Measurements from ENCODE around the gene GPALPP1. TPM values are rescaled to one million over a fixed set of nuclear protein-coding genes. Genes with fewer than 3 reads are reported as not detected.
A peak's percentile ranks its signal among the peaks of the same experiment; 100 is the strongest.

Gene GPALPP1
- total and polyA plus RNA-seq, 3 experiments from 2014 or later = 18.3 to 29.8 (median 26.6) TPM

DNA sequence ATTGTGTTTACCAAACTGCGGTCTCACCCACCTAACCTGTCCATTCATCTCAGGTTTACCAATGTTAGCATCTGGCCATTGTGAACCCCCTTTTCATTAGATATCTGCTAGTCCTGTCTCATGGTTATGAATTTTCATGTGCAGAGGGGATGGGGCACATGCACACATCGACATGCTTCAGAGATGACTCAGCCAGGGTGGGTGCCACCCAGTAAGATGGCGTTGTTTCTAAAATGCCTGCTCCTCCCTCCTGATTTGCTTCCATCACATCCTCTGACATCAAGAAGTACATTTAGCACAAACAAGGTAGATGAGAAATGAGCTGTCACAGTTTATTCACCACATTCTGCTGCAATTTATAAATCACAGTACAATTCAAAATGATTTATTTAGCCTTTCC is 51.3 kb downstream of the GPALPP1 start:
- Histone ChIP-seq H3K9me3 (ENCODE audit: low read length) (no peaks in the 10 kb centered on the region), H3K36me3 (ENCODE audit: insufficient read depth, low read length) (no peaks in the 10 kb centered on the region), H3K27me3 (ENCODE audit: insufficient read depth, low read length, poor library complexity, severe bottlenecking) (no peaks in the 10 kb centered on the region), H3K4me1 (ENCODE audit: insufficient read depth, low read length) (no peaks in the 10 kb centered on the region), H3K27ac (ENCODE audit: low read depth, low read length) (no peak overlapping the region), H3K4me3 (ENCODE audit: low read length) (no peak overlapping the region)
- Mint-ChIP-seq H3K36me3 (peaks cover 0 to 6% (median 4%) of the 10 kb centered on the region in 3 donors), H3K9me3 (no peaks in the 10 kb centered on the region), H3K4me1 (no peaks in the 10 kb centered on the region), H3K4me3 (no peak overlapping the region), H3K27ac (no peak overlapping the region), H3K27me3 (peaks cover 0 to 5% of the 10 kb centered on the region in 2 donors)
- DNase-seq = no peak
- CTCF ChIA-PET = no interaction called here
- POLR2A ChIA-PET = no interaction called here

DNA sequence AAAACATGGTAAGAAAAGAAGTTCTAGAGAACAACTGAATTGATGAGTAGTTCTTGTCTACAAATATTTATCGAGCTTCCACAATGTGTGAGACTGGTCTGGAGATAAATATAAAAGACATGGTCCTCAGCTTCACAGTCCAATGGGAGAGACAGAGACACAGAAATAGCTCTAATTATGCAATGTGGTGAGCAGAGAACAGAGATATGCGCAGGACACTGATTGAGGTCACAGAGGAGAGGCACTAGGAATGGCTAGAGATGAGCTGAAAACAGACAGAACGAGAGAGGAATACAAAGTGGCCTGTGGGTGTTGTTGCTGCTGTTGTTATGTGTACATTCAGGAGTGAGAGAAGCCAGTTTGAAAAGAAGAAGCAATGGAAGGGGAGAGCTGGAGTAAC is 53.2 kb downstream of the GPALPP1 start:
- no peaks in the 10 kb centered on the region for H3K4me1 ChIP-seq (ENCODE audit: insufficient read depth, low read length)
- CTCF ChIA-PET = interaction anchor here (1.4 to 1.7 kb wide), 2 partner anchors 265 to 269 kb away, joined by 4 read pairs; no protein-coding TSS in a partner anchor
- DNase-seq = no peak
- Mint-ChIP-seq H3K4me1 (peaks cover 5 to 6% (median 6%) of the 10 kb centered on the region in 3 donors), H3K4me3 (no peak overlapping the region), H3K27me3 (peaks cover 0 to 8% of the 10 kb centered on the region in 2 donors), H3K36me3 (peaks cover 0 to 4% (median 3%) of the 10 kb centered on the region in 3 donors), H3K27ac (no peak overlapping the region), H3K9me3 (no peaks in the 10 kb centered on the region)
- H3K27me3 ChIP-seq (ENCODE audit: insufficient read depth, low read length, poor library complexity, severe bottlenecking) = no peaks in the 10 kb centered on the region
- no peak overlapping the region for H3K4me3 ChIP-seq (ENCODE audit: low read length)
- no peaks in the 10 kb centered on the region for H3K36me3 ChIP-seq (ENCODE audit: insufficient read depth, low read length)
- H3K9me3 ChIP-seq (ENCODE audit: low read length) = no peaks in the 10 kb centered on the region
- no peak overlapping the region for H3K27ac ChIP-seq (ENCODE audit: low read depth, low read length)
- POLR2A ChIA-PET = no interaction called here

DNA sequence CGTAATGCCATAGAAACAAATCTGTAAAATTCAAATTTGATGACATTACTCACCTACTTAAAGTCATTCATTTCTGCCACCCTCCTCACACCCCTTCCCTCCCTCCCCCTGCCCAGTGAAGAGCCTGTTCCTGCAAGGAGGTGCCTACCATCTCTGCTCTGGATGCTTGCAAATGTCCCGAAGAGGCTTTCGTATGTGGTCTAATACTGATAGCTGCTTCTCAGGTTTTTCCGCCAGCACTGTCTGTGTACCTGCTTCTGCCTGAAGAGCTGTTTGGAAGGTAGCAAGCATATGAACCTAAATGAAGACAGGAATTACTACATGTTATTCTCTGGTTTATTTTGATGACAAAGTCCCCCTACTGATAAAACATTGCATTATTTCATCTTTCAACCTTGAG is 57.1 kb downstream of the GPALPP1 start:
- Histone ChIP-seq H3K4me1 (ENCODE audit: insufficient read depth, low read length) (no peaks in the 10 kb centered on the region), H3K27ac (ENCODE audit: low read depth, low read length) (no peak overlapping the region), H3K9me3 (ENCODE audit: low read length) (no peaks in the 10 kb centered on the region), H3K4me3 (ENCODE audit: low read length) (no peak overlapping the region), H3K27me3 (ENCODE audit: insufficient read depth, low read length, poor library complexity, severe bottlenecking) (no peaks in the 10 kb centered on the region), H3K36me3 (ENCODE audit: insufficient read depth, low read length) (no peaks in the 10 kb centered on the region)
- H3K4me3 Mint-ChIP-seq = peak overlapping the region in 6 of 7 donors; percentile 31 to 75 (median 72)
- ChIA-PET CTCF (interaction anchor here (0.7 to 5.8 kb wide), 21 partner anchors 8 to 558 kb away, joined by 3 to 70 read pairs (median 3); partner anchors contain the start of gene TPT1), POLR2A (no interaction called here)
- H3K27ac Mint-ChIP-seq = no peak overlapping the region
- H3K4me1 Mint-ChIP-seq = peaks cover 5 to 12% (median 7%) of the 10 kb centered on the region in 3 donors
- no peaks in the 10 kb centered on the region for H3K9me3 Mint-ChIP-seq
- H3K27me3 Mint-ChIP-seq = peaks cover under 1 to 9% of the 10 kb centered on the region in 2 donors
- peaks cover 0 to 4% (median 0%) of the 10 kb centered on the region in 3 donors for H3K36me3 Mint-ChIP-seq
- DNase-seq = no peak

DNA sequence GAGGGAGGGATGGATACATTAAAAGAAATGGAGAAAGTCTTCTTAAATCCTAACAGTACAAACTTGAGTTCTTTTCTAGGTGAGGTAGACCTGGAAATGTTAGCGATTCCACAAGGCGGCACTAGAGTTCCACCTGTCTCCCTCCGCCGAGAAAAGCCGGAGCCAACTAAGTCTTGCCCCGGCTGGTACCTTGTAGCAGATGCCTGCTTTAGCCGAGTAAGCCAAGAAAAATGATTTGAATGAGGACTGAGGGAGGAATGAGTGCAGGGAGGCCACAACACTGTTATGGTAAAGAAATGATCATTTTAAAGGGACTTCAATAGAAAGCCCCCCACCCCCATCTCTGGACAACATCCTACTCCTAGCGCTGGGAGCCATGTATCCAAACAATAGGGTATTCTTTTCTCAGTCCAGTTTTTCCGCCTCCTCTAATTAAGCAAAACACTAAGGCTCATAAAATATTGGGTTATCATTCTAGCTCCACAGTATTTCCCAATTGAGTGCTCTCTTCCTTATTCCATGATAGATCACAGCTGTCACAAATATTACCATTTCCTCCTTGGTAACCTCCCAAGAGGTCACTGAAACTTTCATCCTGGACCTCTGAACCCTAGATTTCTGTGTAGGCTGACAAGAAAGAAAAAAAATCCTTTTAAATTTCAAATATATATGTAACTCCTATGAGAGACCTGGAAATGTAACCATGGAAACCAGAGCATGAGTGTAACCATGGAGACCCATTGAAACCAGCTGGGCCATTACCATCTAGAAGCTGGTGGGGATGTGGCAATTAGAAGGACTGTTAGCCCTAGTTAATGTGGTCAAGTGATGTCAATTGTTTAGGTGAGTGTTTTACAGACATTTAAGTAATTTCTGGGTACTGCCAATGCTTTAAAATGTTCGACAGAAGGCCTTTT is 58.3 kb downstream of the GPALPP1 start:
- Histone ChIP-seq H3K4me3 (ENCODE audit: low read length) (peak overlapping the region; percentile 16), H3K4me1 (ENCODE audit: insufficient read depth, low read length) (no peaks in the 10 kb centered on the region), H3K36me3 (ENCODE audit: insufficient read depth, low read length) (no peaks in the 10 kb centered on the region), H3K27me3 (ENCODE audit: insufficient read depth, low read length, poor library complexity, severe bottlenecking) (no peaks in the 10 kb centered on the region), H3K9me3 (ENCODE audit: low read length) (no peaks in the 10 kb centered on the region), H3K27ac (ENCODE audit: low read depth, low read length) (no peak overlapping the region)
- CTCF ChIA-PET = interaction anchor here (0.7 to 5.8 kb wide), 28 partner anchors 7 to 557 kb away, joined by 3 to 70 read pairs (median 4); partner anchors contain the start of gene TPT1
- Mint-ChIP-seq H3K36me3 (peaks cover 0 to 2% (median 0%) of the 10 kb centered on the region in 3 donors), H3K4me1 (peaks cover 5 to 12% (median 7%) of the 10 kb centered on the region in 3 donors), H3K4me3 (peak overlapping the region; percentile 31 to 75 (median 73)), H3K27ac (peak overlapping the region in 2 of 8 donors; percentile 2 to 33), H3K9me3 (no peaks in the 10 kb centered on the region), H3K27me3 (peaks cover 2 to 12% of the 10 kb centered on the region in 2 donors)
- POLR2A ChIA-PET = no interaction called here
- DNase-seq = peak; percentile 56 to 82 (median 65)

DNA sequence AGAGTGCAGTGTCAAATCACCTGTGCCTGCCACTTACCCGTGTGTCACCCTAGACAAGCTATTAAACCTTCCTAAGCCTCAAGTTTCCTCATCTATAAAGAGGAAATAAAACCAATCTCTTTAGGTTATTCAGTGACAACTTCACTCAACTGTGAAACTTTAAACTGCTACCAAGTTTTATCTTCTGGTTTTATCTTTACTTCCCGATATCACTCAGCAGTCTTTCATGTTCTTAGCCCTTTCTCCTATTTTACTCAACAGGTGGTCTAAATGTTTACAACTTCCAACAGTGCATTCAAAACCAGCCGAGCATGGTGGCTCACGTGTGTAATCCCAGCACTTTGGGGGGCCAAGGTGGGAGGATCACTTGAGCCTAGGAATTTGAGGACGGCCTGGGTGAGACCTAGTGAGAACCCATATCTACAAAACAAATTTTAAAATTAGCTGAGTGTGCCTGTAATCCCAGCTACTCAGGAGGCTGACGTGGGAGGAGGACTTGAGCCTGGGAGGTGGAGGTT is 59.6 kb downstream of the GPALPP1 start:
- peaks cover 5 to 12% (median 7%) of the 10 kb centered on the region in 3 donors for H3K4me1 Mint-ChIP-seq
- DNase-seq = no peak

DNA sequence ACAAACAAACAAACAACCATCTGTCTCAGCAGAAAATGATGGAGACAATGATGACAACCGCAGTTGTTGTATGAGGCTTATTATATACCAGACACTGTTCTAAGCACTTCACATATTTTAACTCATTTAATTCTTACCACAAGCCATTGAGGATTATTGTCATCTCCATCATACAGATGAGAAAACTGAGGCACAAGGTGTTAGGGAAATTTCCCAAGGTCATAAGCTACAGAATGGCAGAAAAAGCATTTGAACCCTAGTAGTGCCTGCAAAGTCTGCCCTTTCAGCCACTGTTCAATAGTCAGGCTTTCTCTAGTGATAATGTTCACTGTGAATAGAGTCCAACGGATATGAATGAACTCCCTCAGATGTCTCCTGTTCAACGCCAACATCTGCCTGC is 60.1 kb downstream of the GPALPP1 start:
- ChIA-PET CTCF (interaction anchor here (5.8 kb wide), 1 partner anchor 258 kb away, joined by 70 read pairs; no protein-coding TSS in a partner anchor), POLR2A (no interaction called here)
- Histone ChIP-seq H3K4me1 (ENCODE audit: insufficient read depth, low read length) (no peaks in the 10 kb centered on the region), H3K9me3 (ENCODE audit: low read length) (no peaks in the 10 kb centered on the region), H3K27me3 (ENCODE audit: insufficient read depth, low read length, poor library complexity, severe bottlenecking) (no peaks in the 10 kb centered on the region), H3K36me3 (ENCODE audit: insufficient read depth, low read length) (no peaks in the 10 kb centered on the region), H3K27ac (ENCODE audit: low read depth, low read length) (no peak overlapping the region), H3K4me3 (ENCODE audit: low read length) (no peak overlapping the region)
- H3K4me1 Mint-ChIP-seq = peaks cover 5 to 12% (median 7%) of the 10 kb centered on the region in 3 donors
- peaks cover 2 to 9% of the 10 kb centered on the region in 2 donors for H3K27me3 Mint-ChIP-seq
- DNase-seq = no peak
- no peaks in the 10 kb centered on the region for H3K9me3 Mint-ChIP-seq
- H3K27ac Mint-ChIP-seq = no peak overlapping the region
- no peak overlapping the region for H3K4me3 Mint-ChIP-seq
- no peaks in the 10 kb centered on the region for H3K36me3 Mint-ChIP-seq

More for the DNA sequence above, 59.6 kb downstream of the GPALPP1 start:
- Mint-ChIP-seq H3K36me3 (no peaks in the 10 kb centered on the region), H3K4me3 (no peak overlapping the region), H3K9me3 (no peaks in the 10 kb centered on the region), H3K27ac (no peak overlapping the region), H3K27me3 (peaks cover 2 to 9% of the 10 kb centered on the region in 2 donors)
- no peak overlapping the region for H3K27ac ChIP-seq (ENCODE audit: low read depth, low read length)
- H3K9me3 ChIP-seq (ENCODE audit: low read length) = no peaks in the 10 kb centered on the region
- H3K27me3 ChIP-seq (ENCODE audit: insufficient read depth, low read length, poor library complexity, severe bottlenecking) = no peaks in the 10 kb centered on the region
- POLR2A ChIA-PET = interaction anchor here (0.6 kb wide), 1 partner anchor 298 kb away, joined by 8 read pairs; no protein-coding TSS in a partner anchor
- H3K4me1 ChIP-seq (ENCODE audit: insufficient read depth, low read length) = no peaks in the 10 kb centered on the region
- CTCF ChIA-PET = interaction anchor here (1.3 to 5.8 kb wide), 3 partner anchors 237 to 263 kb away, joined by 5 to 70 read pairs (median 5); no protein-coding TSS in a partner anchor
- H3K36me3 ChIP-seq (ENCODE audit: insufficient read depth, low read length) = no peaks in the 10 kb centered on the region
- no peak overlapping the region for H3K4me3 ChIP-seq (ENCODE audit: low read length)

DNA sequence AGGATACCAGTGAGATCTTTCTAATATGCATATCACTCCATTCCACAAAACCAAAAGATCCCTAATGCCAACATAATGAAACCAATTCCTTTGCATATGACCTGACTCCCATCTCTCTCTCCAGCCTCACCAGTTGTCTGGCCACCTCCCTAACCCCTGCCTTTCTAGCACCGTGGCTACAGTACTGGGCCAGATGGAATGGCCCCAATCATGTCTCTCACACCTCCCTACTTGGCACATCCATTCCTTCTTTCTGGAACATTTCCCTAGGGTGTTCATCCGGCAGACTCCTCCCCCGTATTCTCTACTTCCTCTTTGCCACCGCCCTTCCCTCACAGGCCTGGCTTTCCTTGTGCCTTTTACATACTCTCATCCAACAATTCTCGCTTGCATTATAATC is 62.0 kb downstream of the GPALPP1 start:
- no peaks in the 10 kb centered on the region for H3K36me3 Mint-ChIP-seq
- no peaks in the 10 kb centered on the region for H3K9me3 Mint-ChIP-seq
- Histone ChIP-seq H3K9me3 (ENCODE audit: low read length) (no peaks in the 10 kb centered on the region), H3K36me3 (ENCODE audit: insufficient read depth, low read length) (no peaks in the 10 kb centered on the region), H3K27ac (ENCODE audit: low read depth, low read length) (no peak overlapping the region), H3K4me1 (ENCODE audit: insufficient read depth, low read length) (no peaks in the 10 kb centered on the region), H3K27me3 (ENCODE audit: insufficient read depth, low read length, poor library complexity, severe bottlenecking) (no peaks in the 10 kb centered on the region), H3K4me3 (ENCODE audit: low read length) (no peak overlapping the region)
- H3K27ac Mint-ChIP-seq = no peak overlapping the region
- H3K27me3 Mint-ChIP-seq = peaks cover 2 to 9% of the 10 kb centered on the region in 2 donors
- H3K4me3 Mint-ChIP-seq = no peak overlapping the region
- POLR2A ChIA-PET = no interaction called here
- DNase-seq = no peak
- CTCF ChIA-PET = interaction anchor here (5.8 kb wide), 1 partner anchor 257 kb away, joined by 70 read pairs; no protein-coding TSS in a partner anchor
- H3K4me1 Mint-ChIP-seq = peaks cover 6 to 17% (median 15%) of the 10 kb centered on the region in 3 donors
